Measurements from ENCODE around the gene CIZ1. TPM values are rescaled to one million over a fixed set of nuclear protein-coding genes. Genes with fewer than 3 reads are reported as not detected.

Gene CIZ1
- total RNA-seq, 2 donors from 2014 or later = 113 to 123 TPM

DNA sequence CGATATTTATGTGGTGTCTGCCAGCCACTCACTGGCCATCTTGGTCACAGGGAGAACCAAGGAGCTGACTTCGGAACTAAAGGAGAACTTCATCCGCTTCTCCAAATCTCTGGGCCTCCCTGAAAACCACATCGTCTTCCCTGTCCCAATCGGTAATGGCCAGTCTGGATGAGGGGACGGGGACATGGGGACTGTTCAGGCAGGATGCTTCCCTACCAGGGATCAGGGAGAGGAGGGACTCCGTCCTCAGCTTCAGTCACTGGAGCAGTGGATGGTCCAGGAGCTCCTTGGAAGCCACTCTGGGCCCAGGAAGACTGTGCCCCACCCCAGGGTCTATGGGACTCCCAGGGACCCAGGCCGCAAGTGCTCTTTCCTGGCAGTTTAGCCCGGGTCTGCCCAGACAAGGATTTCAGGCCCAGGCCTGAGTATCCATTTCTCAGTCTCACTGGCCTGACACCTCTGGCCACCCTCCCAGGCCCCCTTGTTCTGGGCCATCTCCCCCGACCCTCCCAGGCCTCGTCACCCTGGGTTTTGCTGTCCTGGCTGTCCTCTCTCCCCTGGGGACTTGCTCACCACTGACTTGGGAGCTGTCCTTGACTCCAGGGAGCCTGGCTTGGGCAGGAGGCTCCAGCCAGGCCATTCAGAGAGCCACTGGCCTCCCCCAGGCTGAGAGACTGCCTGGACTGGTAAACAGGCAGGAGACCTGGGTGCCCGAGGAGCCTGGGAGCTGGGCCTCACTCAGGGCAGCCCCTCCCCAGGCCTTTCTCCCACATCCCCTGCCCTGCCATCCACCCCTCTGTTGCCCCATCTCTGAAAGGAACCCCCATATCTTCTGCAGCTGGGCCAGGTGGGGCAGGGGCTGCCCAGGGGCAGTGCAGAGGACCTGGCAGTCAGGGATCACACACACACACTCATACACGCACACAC lies 39.0 kb downstream of the CIZ1 start:
- Mint-ChIP-seq H3K27me3 (no peaks in the 10 kb centered on the region), H3K27ac (no peak overlapping the region), H3K9me3 (no peaks in the 10 kb centered on the region), H3K4me3 (no peak overlapping the region), H3K36me3 (ENCODE audit: low read depth) (no peaks in the 10 kb centered on the region), H3K4me1 (no peaks in the 10 kb centered on the region)
- ATAC-seq (replicated peaks) = no peak

DNA sequence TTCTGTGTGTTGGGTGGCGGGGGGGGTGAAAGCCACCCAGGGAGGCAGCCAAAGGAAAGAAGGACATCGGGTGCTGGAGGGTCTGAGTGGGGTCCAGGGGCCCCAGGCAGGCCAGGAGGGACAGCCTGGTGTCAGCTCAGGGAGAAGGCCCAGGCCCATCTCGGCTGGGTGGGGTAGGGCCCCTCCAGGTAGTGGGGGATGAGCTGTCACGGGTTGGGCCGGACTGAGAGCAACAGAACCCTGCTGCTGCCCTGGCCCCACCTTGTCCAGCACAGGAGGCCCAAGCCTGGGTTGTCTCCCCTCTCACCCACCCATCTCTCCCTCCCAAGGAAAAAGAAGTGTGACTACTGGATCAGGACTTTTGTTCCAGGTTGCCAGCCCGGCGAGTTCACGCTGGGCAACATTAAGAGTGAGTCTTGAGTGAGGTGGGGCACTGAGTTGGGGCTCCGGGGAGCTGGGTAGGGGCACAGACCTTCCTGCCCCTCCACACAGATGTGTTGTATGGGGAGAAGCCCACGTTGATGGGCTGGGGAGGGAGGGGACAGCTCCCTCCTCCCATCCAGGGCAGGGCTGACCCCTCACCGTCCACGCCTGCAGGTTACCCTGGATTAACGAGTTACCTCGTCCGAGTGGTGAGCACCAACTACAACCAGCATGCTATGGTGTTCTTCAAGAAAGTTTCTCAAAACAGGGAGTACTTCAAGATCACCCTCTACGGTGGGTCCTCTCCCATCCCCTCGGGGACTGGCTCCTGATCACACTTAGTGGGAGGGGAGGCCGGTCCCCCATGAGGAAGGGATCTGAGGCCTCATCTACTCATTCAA lies 39.9 kb downstream of the CIZ1 start:
- ATAC-seq (replicated peaks) = no peak
- Mint-ChIP-seq H3K27me3 (no peaks in the 10 kb centered on the region), H3K27ac (peak overlapping the region; percentile 15), H3K9me3 (no peaks in the 10 kb centered on the region), H3K36me3 (ENCODE audit: low read depth) (no peaks in the 10 kb centered on the region), H3K4me1 (no peaks in the 10 kb centered on the region), H3K4me3 (no peak overlapping the region)

DNA sequence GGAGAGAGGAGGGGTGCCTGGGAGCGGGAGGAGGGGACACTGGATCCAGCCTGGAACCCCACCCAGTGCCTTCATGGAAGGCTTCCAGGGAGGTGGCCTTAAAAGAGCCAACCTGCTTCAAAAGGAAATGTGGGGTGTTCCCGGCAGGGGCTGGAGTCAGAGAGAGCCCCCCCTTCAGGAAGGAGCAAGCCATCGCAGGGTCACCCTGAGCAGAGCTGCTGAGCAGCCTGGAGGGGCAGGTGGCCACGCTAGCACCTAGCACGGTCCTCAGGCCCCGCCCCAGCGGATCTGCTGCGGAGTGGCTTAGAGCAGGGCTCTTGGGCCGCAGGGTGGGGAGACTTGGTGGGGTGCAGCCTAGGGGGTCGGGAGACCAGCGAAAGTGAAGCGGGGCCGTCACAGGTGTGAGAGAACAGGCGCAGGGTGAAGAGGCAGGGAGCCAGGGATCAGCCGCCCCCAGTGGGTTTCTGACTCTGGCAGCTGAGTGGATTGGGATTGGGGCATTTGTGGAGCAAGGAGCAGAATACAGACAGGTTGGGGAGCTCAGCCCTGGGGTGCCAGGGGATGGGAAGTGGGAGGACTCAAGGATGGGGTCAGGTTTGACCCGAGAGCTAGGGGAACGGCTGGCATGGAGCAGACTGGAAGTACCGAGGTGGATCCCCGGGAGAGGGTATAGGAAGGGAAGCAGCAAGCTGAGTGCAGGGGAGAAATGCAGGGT lies 40.6 kb downstream of the CIZ1 start:
- Mint-ChIP-seq H3K27ac (peak overlapping the region; percentile 15), H3K4me3 (no peak overlapping the region), H3K36me3 (ENCODE audit: low read depth) (no peaks in the 10 kb centered on the region), H3K27me3 (no peaks in the 10 kb centered on the region), H3K9me3 (no peaks in the 10 kb centered on the region), H3K4me1 (no peaks in the 10 kb centered on the region)
- no peak for ATAC-seq (replicated peaks)

DNA sequence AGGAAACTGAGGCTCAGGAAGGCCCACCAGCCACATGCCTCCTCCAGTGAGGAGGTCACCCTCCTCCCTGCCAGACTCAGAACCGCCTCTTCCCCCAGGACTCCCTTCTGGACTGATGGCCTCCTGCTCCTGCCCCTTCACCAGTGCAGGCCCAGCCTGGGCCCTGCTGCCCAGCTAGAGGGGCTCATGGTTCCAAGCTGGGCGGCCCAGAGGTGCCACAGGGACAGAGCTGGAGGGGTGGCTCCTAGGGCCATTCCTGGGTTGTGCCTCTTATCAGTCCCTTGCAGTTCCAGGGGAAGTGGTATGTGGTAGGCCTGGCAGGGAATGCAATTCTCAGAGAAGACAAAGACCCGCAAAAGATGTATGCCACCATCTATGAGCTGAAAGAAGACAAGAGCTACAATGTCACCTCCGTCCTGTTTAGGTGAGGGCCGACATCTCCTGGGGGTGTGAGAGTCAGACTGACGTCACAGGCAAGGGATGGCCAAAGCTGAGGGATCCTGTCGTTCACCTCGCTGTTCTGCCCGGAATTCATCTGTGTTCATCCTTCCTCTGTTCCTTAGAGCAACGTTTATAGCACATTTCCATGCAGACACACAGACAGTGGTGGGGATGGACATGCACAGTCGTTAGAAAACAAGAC lies 41.3 kb downstream of the CIZ1 start:
- Mint-ChIP-seq H3K27me3 (no peaks in the 10 kb centered on the region), H3K4me3 (no peak overlapping the region), H3K4me1 (no peaks in the 10 kb centered on the region), H3K27ac (peak overlapping the region; percentile 15), H3K9me3 (no peaks in the 10 kb centered on the region), H3K36me3 (ENCODE audit: low read depth) (no peaks in the 10 kb centered on the region)
- ATAC-seq (replicated peaks) = no peak

DNA sequence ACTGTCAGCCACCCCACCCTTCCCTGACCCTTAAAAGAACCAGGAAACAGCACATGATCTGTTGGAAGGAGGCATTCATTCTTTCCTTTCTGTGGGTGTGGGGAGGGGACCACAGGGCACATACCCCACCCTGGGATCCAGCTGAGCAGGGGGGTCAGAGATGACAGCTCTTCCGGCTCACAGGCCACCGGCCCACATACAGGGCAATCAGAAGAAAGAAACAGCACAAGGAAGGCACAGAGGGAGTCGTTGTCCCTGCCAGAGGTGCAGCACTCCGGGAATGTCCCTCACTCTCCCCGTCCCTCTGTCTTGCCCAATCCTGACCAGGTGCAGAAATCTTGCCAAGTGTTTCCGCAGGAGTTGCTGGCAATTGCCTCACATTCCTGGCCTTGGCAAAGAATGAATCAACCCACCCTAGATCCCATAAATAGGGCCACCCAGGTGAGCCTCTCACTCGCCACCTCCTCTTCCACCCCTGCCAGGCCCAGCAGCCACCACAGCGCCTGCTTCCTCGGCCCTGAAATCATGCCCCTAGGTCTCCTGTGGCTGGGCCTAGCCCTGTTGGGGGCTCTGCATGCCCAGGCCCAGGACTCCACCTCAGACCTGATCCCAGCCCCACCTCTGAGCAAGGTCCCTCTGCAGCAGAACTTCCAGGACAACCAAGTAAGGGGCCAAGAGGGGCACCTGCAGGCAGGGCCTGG lies 42.2 kb downstream of the CIZ1 start, which contains the start of gene LCN2:
LCN2 (plus strand) TSS at position 453 of the 701 bp plus-strand sequence; CDS start at position 526, 73 bp downstream.
- Mint-ChIP-seq H3K36me3 (ENCODE audit: low read depth) (no peaks in the 10 kb centered on the region), H3K4me1 (no peaks in the 10 kb centered on the region), H3K9me3 (no peaks in the 10 kb centered on the region), H3K27ac (peak within 1 kb of the TSS; percentile 15), H3K27me3 (no peaks in the 10 kb centered on the region), H3K4me3 (no peak within 1 kb of the TSS)
- ATAC-seq (replicated peaks) = no peak

DNA sequence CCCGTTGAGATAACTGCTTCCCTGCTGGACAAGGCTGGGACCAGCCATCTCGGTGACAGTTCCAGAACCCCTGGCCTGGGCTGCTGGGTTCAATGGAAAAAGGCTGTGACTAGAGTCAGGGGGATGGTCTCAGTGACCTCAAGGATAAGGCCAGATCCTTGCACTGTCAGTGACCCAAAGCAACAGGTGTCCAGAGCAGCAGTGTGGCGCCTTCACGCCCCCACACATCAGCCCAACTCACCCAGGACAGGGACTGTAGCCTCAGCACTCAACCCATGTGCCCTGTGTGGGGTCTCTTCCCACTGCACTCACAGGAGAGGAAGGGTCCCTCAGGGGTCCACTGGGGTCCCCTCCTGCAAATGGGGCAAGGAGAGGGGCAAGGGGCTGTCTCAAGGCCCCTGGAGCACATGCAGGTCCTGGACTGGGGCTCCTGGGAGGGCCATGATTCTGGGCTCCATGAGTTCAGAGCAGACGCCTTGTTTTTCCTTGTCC lies 42.8 kb downstream of the CIZ1 start:
- H3K9me3 Mint-ChIP-seq = no peaks in the 10 kb centered on the region
- H3K36me3 Mint-ChIP-seq (ENCODE audit: low read depth) = no peaks in the 10 kb centered on the region
- no peaks in the 10 kb centered on the region for H3K27me3 Mint-ChIP-seq
- no peak overlapping the region for H3K27ac Mint-ChIP-seq
- ATAC-seq (replicated peaks) = no peak
- H3K4me1 Mint-ChIP-seq = no peaks in the 10 kb centered on the region
- no peak overlapping the region for H3K4me3 Mint-ChIP-seq

DNA sequence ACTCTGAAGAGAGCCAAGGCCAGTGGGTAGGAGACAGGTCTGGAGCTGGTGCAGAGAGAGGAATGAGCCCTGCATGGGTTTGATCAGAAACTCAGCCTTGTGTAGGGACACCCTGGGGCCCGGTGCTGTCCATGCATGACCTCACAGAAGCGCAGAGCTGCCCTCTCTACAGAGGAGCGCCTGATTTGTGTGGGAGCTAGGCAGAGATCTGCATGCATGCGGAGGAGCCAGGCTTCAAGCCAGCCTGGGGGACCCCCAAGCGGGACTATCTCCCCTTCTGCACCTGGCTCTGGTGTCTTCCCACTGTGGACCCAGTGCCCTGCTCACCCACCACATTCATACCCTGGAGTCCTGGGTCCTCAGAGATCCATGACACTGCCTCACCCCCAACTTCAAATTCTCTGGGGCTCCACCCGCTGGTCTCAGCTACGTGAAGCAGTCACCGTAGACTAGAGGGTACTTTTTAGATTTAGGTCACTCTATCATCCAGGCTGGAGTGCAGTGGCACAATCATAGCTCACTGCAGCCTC lies 44.7 kb downstream of the CIZ1 start:
- no peaks in the 10 kb centered on the region for H3K27me3 Mint-ChIP-seq
- H3K36me3 Mint-ChIP-seq (ENCODE audit: low read depth) = no peaks in the 10 kb centered on the region
- H3K9me3 Mint-ChIP-seq = no peaks in the 10 kb centered on the region
- ATAC-seq (replicated peaks) = no peak
- H3K4me3 Mint-ChIP-seq = no peak overlapping the region
- peaks cover 5% of the 10 kb centered on the region for H3K4me1 Mint-ChIP-seq
- no peak overlapping the region for H3K27ac Mint-ChIP-seq

DNA sequence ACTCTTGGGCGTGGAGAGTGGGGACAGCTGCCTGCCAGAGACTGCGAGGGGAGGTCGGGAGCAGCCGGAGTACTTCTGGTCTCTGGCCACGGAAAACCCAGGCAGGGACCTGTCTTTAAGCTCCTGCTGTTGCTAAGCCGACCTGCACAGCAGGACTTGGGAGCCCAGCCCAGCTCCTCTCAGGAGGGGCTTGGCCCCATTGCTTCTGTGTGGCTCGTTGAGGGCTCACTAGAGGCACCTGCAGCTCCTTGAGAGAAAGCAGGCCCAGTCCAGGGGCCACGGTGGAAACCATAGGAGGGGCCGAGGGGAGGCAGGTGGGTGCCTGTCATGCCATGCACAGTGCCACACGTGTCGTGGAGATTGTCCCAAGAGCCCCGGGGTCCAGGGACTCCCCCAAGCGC lies 45.4 kb downstream of the CIZ1 start:
- Mint-ChIP-seq H3K27me3 (no peaks in the 10 kb centered on the region), H3K4me3 (no peak overlapping the region), H3K4me1 (peaks cover 5% of the 10 kb centered on the region), H3K36me3 (ENCODE audit: low read depth) (no peaks in the 10 kb centered on the region), H3K27ac (no peak overlapping the region), H3K9me3 (no peaks in the 10 kb centered on the region)
- no peak for ATAC-seq (replicated peaks)

DNA sequence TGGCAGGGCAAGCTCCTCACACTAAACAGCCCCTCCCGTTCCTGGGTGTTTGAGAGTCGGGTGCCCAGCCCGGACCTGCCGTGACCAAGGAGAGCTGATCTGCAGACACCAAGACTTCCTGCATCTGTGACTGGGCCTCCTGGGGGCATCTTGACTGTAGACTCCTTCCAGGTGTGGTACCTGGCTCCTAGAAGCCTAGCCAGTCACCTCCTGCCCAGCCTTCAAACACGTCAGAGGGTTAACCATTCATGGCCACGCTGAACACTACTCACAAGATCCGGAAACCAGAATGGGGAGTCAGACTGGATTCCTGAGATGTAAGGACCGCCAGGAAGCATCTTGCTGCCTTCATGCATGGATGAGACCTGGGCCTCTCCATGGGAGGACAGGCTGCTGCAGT lies 45.8 kb downstream of the CIZ1 start:
- no peaks in the 10 kb centered on the region for H3K9me3 Mint-ChIP-seq
- H3K36me3 Mint-ChIP-seq (ENCODE audit: low read depth) = no peaks in the 10 kb centered on the region
- H3K27ac Mint-ChIP-seq = no peak overlapping the region
- peaks cover 5% of the 10 kb centered on the region for H3K4me1 Mint-ChIP-seq
- ATAC-seq (replicated peaks) = no peak
- H3K4me3 Mint-ChIP-seq = no peak overlapping the region
- H3K27me3 Mint-ChIP-seq = no peaks in the 10 kb centered on the region

DNA sequence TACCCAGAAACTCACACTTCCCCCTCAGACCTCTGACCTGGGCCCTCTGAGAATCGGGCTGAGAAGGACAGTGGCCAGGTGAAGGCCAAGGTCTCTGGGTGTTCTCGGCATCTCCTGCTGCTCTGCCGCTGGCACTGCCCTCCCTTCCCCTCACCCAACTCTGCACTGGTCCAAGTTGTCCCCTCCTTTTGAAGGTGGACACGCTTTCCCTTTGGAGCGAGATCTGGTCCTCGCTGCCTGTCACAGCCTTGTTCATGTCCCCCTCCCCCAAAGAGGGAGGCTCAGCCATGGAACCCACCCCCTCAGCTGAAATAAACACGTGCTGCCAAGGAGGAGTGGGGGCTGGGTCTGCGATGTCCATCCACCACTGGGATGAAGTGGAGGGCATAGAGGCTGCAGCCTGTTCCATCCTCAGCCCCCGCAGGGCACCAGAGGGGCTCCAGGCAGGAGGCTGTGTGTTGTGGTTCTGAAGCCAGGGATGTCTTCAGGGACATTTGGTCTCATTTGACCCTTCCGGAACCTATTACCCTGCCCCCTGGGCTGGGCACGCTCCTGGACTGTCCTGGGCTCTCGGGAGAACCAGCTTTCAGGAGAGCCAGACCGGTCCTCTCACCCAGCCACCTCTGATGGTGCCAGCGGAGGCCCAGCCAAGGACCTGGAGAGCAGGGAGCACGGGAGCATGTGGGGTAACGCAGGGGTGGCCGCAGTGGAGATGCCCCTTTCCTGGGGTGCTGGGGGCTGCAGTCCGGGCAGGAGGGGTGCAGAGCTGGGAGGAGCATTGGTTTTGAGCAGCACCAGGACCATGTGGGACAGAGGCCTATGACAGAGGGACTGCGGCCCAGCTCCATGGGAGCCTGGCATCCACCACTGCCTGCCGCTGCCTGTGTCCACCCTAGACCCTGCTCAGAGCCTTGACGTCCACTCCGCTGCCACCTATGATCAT lies 46.9 kb downstream of the CIZ1 start:
- Mint-ChIP-seq H3K36me3 (ENCODE audit: low read depth) (no peaks in the 10 kb centered on the region), H3K27me3 (no peaks in the 10 kb centered on the region), H3K4me3 (no peak overlapping the region), H3K4me1 (peaks cover 5% of the 10 kb centered on the region), H3K27ac (no peak overlapping the region), H3K9me3 (no peaks in the 10 kb centered on the region)
- no peak for ATAC-seq (replicated peaks)

DNA sequence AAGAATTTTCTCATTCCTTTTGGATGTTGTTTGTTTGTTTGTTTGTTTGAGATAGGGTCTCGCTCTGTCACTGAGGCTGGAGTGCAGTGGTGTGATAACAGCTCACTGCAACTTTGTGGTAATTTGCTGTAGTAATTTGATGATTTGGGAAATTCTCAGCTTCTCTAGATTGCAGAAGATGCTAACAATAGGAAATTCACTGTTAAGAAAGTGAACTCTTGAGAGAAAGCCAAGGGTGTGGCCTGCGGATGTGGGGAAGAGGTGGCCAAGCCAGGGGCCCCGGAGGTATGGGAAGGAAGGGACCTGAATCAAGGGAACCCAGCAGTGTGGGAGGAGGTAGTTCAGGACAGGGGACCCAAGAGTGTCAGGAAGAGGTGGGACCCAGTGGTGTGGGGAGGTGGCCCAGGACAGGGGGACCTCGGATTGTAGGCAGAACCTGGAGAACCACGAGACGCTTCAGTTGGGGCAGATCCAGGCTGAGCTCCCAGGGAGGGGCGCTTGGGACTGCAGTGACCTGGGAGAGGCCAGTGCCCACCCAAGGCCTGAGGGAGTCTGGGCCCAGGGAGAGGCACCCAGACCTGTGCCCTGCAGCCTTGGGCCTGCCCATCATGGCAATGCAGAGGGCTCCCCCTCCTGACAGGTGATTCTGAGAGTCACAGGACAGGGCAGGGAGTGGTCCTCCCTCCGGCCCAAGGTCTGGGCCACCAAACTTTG lies 47.7 kb downstream of the CIZ1 start:
- Mint-ChIP-seq H3K36me3 (ENCODE audit: low read depth) (no peaks in the 10 kb centered on the region), H3K27ac (no peak overlapping the region), H3K9me3 (no peaks in the 10 kb centered on the region), H3K27me3 (no peaks in the 10 kb centered on the region), H3K4me3 (no peak overlapping the region), H3K4me1 (peaks cover 5% of the 10 kb centered on the region)
- no peak for ATAC-seq (replicated peaks)

DNA sequence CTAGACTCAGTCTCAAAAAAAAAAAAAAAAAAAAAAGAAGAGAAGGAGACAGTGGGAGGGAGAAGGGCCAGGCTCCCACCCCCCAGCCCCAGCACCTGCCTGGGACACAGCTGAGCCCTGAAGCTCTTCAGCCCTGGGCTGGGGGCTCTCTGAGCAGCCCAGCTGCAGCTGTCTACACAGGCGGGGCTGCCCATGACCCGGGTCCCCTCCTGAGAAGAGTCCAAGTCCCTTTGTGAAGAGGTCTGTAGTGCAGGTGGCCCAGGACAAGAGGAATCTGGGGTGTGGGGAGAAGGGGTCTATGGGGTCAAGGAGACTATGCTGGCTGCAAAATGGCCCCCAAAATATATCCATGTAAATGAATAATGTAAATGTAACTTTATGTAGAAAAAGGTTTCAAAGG lies 48.8 kb downstream of the CIZ1 start:
- ATAC-seq (replicated peaks) = no peak
- H3K27ac Mint-ChIP-seq = no peak overlapping the region
- H3K27me3 Mint-ChIP-seq = no peaks in the 10 kb centered on the region
- no peaks in the 10 kb centered on the region for H3K9me3 Mint-ChIP-seq
- no peaks in the 10 kb centered on the region for H3K36me3 Mint-ChIP-seq (ENCODE audit: low read depth)
- H3K4me3 Mint-ChIP-seq = no peak overlapping the region
- peaks cover 5% of the 10 kb centered on the region for H3K4me1 Mint-ChIP-seq

Measured in activated T-helper 17 cell treated with anti-CD3 and anti-CD28 coated beads, Interleukin-2, amount 50 U/mL, for 72 hours (primary cell).